ENCODE measurements around the gene CCL28.

Gene CCL28

DNA sequence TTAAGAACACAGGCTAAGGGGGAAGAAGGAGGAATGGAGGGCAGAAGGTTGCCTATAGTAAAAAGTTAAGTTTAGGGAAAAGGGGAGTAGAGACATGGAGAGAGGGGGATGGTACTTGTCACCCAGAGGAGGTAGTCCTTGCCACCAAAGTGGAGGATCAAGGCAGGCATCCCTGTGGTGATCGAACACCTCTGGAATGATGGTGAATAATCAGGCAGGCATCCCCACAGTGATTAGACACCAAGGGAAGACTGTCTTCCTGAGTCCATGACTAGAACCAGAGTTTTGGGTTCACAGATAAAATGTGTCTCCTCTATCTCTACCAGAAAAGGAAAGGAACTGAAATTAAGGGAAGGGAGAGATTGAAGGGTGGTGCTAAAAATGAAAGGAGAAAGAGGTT lies 79.8 kb downstream of the CCL28 start:
- TF ChIP-seq SPI1 (IDR thresholded peaks at IDR 0.05; ENCODE audit: borderline replicate concordance, low read depth) (no peak), POLR2AphosphoS5 (IDR thresholded peaks at IDR 0.05; ENCODE audit: low read depth) (no peak), GABPA (IDR thresholded peaks at IDR 0.05; ENCODE audit: low read depth) (no peak)
- TF ChIP-seq, protein P1, sequence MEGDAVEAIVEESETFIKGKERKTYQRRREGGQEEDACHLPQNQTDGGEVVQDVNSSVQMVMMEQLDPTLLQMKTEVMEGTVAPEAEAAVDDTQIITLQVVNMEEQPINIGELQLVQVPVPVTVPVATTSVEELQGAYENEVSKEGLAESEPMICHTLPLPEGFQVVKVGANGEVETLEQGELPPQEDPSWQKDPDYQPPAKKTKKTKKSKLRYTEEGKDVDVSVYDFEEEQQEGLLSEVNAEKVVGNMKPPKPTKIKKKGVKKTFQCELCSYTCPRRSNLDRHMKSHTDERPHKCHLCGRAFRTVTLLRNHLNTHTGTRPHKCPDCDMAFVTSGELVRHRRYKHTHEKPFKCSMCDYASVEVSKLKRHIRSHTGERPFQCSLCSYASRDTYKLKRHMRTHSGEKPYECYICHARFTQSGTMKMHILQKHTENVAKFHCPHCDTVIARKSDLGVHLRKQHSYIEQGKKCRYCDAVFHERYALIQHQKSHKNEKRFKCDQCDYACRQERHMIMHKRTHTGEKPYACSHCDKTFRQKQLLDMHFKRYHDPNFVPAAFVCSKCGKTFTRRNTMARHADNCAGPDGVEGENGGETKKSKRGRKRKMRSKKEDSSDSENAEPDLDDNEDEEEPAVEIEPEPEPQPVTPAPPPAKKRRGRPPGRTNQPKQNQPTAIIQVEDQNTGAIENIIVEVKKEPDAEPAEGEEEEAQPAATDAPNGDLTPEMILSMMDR (IDR thresholded peaks at IDR 0.05; ENCODE audit: insufficient read depth, low read length): no peak
- TF ChIP-seq, protein P2, sequence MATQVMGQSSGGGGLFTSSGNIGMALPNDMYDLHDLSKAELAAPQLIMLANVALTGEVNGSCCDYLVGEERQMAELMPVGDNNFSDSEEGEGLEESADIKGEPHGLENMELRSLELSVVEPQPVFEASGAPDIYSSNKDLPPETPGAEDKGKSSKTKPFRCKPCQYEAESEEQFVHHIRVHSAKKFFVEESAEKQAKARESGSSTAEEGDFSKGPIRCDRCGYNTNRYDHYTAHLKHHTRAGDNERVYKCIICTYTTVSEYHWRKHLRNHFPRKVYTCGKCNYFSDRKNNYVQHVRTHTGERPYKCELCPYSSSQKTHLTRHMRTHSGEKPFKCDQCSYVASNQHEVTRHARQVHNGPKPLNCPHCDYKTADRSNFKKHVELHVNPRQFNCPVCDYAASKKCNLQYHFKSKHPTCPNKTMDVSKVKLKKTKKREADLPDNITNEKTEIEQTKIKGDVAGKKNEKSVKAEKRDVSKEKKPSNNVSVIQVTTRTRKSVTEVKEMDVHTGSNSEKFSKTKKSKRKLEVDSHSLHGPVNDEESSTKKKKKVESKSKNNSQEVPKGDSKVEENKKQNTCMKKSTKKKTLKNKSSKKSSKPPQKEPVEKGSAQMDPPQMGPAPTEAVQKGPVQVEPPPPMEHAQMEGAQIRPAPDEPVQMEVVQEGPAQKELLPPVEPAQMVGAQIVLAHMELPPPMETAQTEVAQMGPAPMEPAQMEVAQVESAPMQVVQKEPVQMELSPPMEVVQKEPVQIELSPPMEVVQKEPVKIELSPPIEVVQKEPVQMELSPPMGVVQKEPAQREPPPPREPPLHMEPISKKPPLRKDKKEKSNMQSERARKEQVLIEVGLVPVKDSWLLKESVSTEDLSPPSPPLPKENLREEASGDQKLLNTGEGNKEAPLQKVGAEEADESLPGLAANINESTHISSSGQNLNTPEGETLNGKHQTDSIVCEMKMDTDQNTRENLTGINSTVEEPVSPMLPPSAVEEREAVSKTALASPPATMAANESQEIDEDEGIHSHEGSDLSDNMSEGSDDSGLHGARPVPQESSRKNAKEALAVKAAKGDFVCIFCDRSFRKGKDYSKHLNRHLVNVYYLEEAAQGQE (IDR thresholded peaks at IDR 0.05; ENCODE audit: insufficient replicate concordance, low read depth): no peak
- DNase-seq (ENCODE audit: low read depth in 1 of 2, low spot score in 1 of 2): no peak

More for the DNA sequence above, 79.8 kb downstream of the CCL28 start:
- peaks cover 2% of the 10 kb centered on the region for H3K27me3 ChIP-seq (ENCODE audit: insufficient read depth, poor library complexity, severe bottlenecking)
- H3K27ac ChIP-seq (replicated peaks): no peak overlapping the region
- H3K4me3 ChIP-seq (replicated peaks; ENCODE audit: insufficient read depth, low read length): no peak overlapping the region
